Endothelial cell of umbilical vein (primary cell): ENCODE measurements around the gene WDR18. TPM values are rescaled to one million over a fixed set of nuclear protein-coding genes. Genes with fewer than 3 reads are reported as not detected.

Source experiments
- BruUV-seq: library from RNA; stranded (reverse); fragments of 400-500 nt; replicated peaks from 2 replicates; lab custom pipeline; 2021; lab: Mats Ljungman, UMichigan
- CTCF ChIA-PET: fragments of 300-600, 350-600 bp; sonication (Branson Sonifier 250); formaldehyde crosslinking; loops from one replicate; lab custom pipeline; 2021; ENCODE audit warnings: antibody characterized with exemption, inconsistent platforms; lab: Charles Lee
- POLR2A ChIA-PET: fragments of 300-600, 350-600 bp; sonication (Branson Sonifier 250); formaldehyde crosslinking; loops from one replicate; lab custom pipeline; 2021; ENCODE audit warnings: antibody characterized with exemption, inconsistent platforms; lab: Charles Lee
- DNase-seq: peaks from one replicate; pipeline ENCODE4 v3.0.0-alpha.2; 2011; ENCODE audit warnings: low read depth, low spot score
- FAIRE-seq: peaks from 2 replicates; lab custom pipeline; 2011; peaks lifted over from hg19 to GRCh38; lab: Jason Lieb, UNC
- H2AFZ ChIP-seq: 2 replicates; pipeline ENCODE4 v1.6.0; 2012; ENCODE audit warnings: low read depth, low read length, control low read depth, inconsistent platforms
- H3K27ac ChIP-seq: 2 replicates; pipeline ENCODE4 v1.5.1; 2011; ENCODE audit warnings: low read depth, mild to moderate bottlenecking, control low read depth, low read length, moderate library complexity; ENCODE audit not compliant: insufficient read depth
- H3K27me3 ChIP-seq, 2 experiments: 2 replicates each; pipeline versions ENCODE4 v1.6.0 to v1.6.1; 2011; ENCODE audit warnings: low read length in 2 of 2, mixed read lengths in 1 of 2; ENCODE audit not compliant: control insufficient read depth in 2 of 2, insufficient read depth in 2 of 2
- H3K36me3 ChIP-seq, 2 experiments: 2 replicates in 1 of 2; 3 replicates in 1 of 2; pipeline ENCODE4 v1.5.1; 2011; ENCODE audit warnings: low read length in 2 of 2, mild to moderate bottlenecking in 1 of 2, moderate library complexity in 1 of 2; ENCODE audit not compliant: control insufficient read depth in 2 of 2, insufficient read depth in 2 of 2; ENCODE audit errors: extremely low read depth in 1 of 2
- H3K4me1 ChIP-seq: 3 replicates; pipeline ENCODE4 v1.5.1; 2011; ENCODE audit warnings: mild to moderate bottlenecking, low read length; ENCODE audit not compliant: control insufficient read depth, insufficient read depth; ENCODE audit errors: extremely low read depth
- H3K4me2 ChIP-seq: 2 replicates; pipeline ENCODE4 v1.6.1; 2011; ENCODE audit warnings: low read length, control low read depth, mixed read lengths; ENCODE audit not compliant: insufficient read depth
- H3K4me3 ChIP-seq, 3 experiments: fragments of 200-600 bp in 1 of 3; sonication (generic), shearing (Covaris generic) in 1 of 3; replicated peaks in 1 of 3; 2 replicates each; pipeline ENCODE4 v1.5.1; 2011 to 2016; ENCODE audit warnings: control low read depth in 3 of 3, low read length in 3 of 3, mild to moderate bottlenecking in 2 of 3, inconsistent platforms in 1 of 3, low read depth in 1 of 3, moderate library complexity in 1 of 3; ENCODE audit not compliant: insufficient read depth in 1 of 3
- H3K79me2 ChIP-seq: 2 replicates; pipeline ENCODE4 v1.6.0; 2012; ENCODE audit warnings: low read length, inconsistent platforms; ENCODE audit not compliant: control insufficient read depth, insufficient read depth
- H3K9ac ChIP-seq: replicated peaks from 2 replicates; pipeline ENCODE3; 2011; ENCODE audit warnings: low read length, control low read depth; ENCODE audit not compliant: insufficient read depth; ENCODE audit errors: extremely low read depth
- H3K9me1 ChIP-seq: replicated peaks from 3 replicates; pipeline ENCODE4 v1.6.0; 2011; ENCODE audit warnings: mild to moderate bottlenecking, low read length; ENCODE audit not compliant: control insufficient read depth, insufficient read depth; ENCODE audit errors: extremely low read depth
- H3K9me3 ChIP-seq: replicated peaks from 2 replicates; pipeline ENCODE4 v1.5.1; 2012; ENCODE audit warnings: low read length, inconsistent platforms; ENCODE audit not compliant: control insufficient read depth, insufficient read depth
- H4K20me1 ChIP-seq: replicated peaks from 2 replicates; pipeline ENCODE3; 2011; ENCODE audit warnings: mild to moderate bottlenecking, low read length; ENCODE audit not compliant: control insufficient read depth, insufficient read depth; ENCODE audit errors: extremely low read depth
- EZH2 ChIP-seq: IDR thresholded peaks from 2 replicates; pipeline ENCODE4 v1.6.1; 2012; ENCODE audit warnings: borderline replicate concordance, low read depth, mild to moderate bottlenecking, moderate library complexity, low read length, inconsistent platforms; ENCODE audit not compliant: severe bottlenecking
- FOS ChIP-seq: IDR thresholded peaks from 2 replicates; pipeline ENCODE4 v1.6.1; 2011; ENCODE audit warnings: mild to moderate bottlenecking, low read length, moderate library complexity, borderline replicate concordance; ENCODE audit not compliant: insufficient read depth
- GATA2 ChIP-seq: IDR thresholded peaks from 2 replicates; pipeline ENCODE4 v1.7.0; 2011; ENCODE audit warnings: low read depth, mild to moderate bottlenecking, moderate library complexity, mixed read lengths, low read length; ENCODE audit not compliant: insufficient read length, insufficient read depth
- JUN ChIP-seq: IDR thresholded peaks from 2 replicates; pipeline ENCODE4 v1.6.1; 2011; ENCODE audit warnings: borderline replicate concordance, low read depth; ENCODE audit not compliant: insufficient read length, insufficient read depth
- MYC ChIP-seq: IDR thresholded peaks from one replicate; pipeline ENCODE4 v1.6.1; 2011; ENCODE audit warnings: mild to moderate bottlenecking, low read depth, low read length
- POLR2A ChIP-seq: IDR thresholded peaks from 2 replicates; pipeline ENCODE4 v1.6.1; 2012; ENCODE audit warnings: low read depth, mild to moderate bottlenecking, control low read depth, low read length
- POLR2AphosphoS5 ChIP-seq: IDR thresholded peaks from 2 replicates; pipeline ENCODE4 v1.6.1; 2012; ENCODE audit warnings: low read depth, mild to moderate bottlenecking, control low read depth, low read length, moderate library complexity; ENCODE audit not compliant: insufficient read depth
- dilution Hi-C: fragments of 300-500 bp; cut with MboI; formaldehyde crosslinking; loops from one replicate; pipeline ENCODE4 v1.15.0; 2019; ENCODE audit warnings: low sequenced_read_pairs; ENCODE audit not compliant: extremely low pct_ligation_motif_present
- intact Hi-C: fragments of 100-400 bp; cut with micrococcal nuclease; formaldehyde crosslinking; loops from one replicate; pipeline ENCODE4 v1.10.0; 2022
- polyA plus RNA-seq, 4 experiments: library from polyadenylated mRNA; depleted of rRNA in 3 of 4; stranded (reverse) in 3 of 4; unstranded in 1 of 4; fragments of >200 nt; gene quantifications; 2 replicates each; pipeline versions ENCODE4 v1.2.1 to v1.2.3, GENCODE V29; 2011 to 2012; ENCODE audit warnings: missing spikeins in 1 of 4
- total RNA-seq: library from RNA; stranded (reverse); gene quantifications from 2 replicates; pipeline ENCODE4 v1.2.3, GENCODE V29; 2021
- TF ChIP-seq, protein P1 (sequence below): IDR thresholded peaks from 2 replicates; pipeline ENCODE4 v1.6.1; 2011; ENCODE audit not compliant: insufficient read depth, insufficient read length
- TF ChIP-seq, protein P2 (sequence below), 2 donors: IDR thresholded peaks; 1 replicate in 1 of 2; 2 replicates in 1 of 2; pipeline ENCODE4 v1.5.1; 2011; ENCODE audit warnings: low read length in 2 of 2, mild to moderate bottlenecking in 2 of 2, moderate library complexity in 2 of 2, control low read depth in 1 of 2, inconsistent platforms in 1 of 2, low read depth in 1 of 2; ENCODE audit not compliant: insufficient read depth in 1 of 2; ENCODE audit errors: extremely low read depth in 1 of 2

Gene WDR18
- total and polyA plus RNA-seq, 2 donors (not counting 3 experiments of a cell fraction or from before 2014, with no cell fraction given): 54.8 to 102 TPM

DNA sequence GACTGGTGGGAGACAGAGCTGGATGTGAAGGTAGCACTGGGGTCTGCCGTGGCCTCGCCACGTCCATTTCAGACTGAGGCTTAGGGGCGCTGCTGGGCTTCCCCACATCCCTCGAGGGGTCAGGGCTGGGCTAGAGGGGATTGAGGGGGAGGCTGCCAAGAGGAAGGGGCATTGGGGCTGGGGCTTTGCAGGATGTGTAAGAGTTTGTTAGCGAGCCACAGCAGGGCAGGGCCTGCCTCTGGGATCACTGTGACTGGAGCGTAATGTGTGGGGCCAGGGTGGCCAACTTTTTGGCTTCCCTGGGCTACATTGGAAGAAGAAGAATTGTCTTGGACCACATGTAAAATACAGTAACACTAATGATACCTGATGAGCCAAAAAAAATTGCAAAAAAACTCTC is 44.2 kb upstream of the WDR18 start:
- dilution Hi-C loops: no loop called here
- TF ChIP-seq, protein P1, sequence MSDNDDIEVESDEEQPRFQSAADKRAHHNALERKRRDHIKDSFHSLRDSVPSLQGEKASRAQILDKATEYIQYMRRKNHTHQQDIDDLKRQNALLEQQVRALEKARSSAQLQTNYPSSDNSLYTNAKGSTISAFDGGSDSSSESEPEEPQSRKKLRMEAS: no peak
- TF ChIP-seq FOS (no peak), POLR2AphosphoS5 (no peak), GATA2 (no peak), MYC (no peak), POLR2A (no peak), EZH2 (no peak), JUN (no peak)
- TF ChIP-seq, protein P2, sequence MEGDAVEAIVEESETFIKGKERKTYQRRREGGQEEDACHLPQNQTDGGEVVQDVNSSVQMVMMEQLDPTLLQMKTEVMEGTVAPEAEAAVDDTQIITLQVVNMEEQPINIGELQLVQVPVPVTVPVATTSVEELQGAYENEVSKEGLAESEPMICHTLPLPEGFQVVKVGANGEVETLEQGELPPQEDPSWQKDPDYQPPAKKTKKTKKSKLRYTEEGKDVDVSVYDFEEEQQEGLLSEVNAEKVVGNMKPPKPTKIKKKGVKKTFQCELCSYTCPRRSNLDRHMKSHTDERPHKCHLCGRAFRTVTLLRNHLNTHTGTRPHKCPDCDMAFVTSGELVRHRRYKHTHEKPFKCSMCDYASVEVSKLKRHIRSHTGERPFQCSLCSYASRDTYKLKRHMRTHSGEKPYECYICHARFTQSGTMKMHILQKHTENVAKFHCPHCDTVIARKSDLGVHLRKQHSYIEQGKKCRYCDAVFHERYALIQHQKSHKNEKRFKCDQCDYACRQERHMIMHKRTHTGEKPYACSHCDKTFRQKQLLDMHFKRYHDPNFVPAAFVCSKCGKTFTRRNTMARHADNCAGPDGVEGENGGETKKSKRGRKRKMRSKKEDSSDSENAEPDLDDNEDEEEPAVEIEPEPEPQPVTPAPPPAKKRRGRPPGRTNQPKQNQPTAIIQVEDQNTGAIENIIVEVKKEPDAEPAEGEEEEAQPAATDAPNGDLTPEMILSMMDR (IDR thresholded peaks at IDR 0.05; ENCODE audit: extremely low read depth in 1 of 2, insufficient read depth in 1 of 2, low read depth in 1 of 2, low read length in 2 of 2): no peak
- CTCF ChIA-PET: interaction anchor here (1.5 kb wide), 1 partner anchor 42 kb away, joined by 3 read pairs; no protein-coding TSS in a partner anchor
- intact Hi-C loops: loop anchor here (10.0 kb wide), 1 partner anchor 165 kb away; the partner anchor contains the start of gene GPX4
- Histone ChIP-seq H3K9me1 (no peaks in the 10 kb centered on the region), H3K4me3 (no peak overlapping the region), H3K9me3 (no peaks in the 10 kb centered on the region), H3K4me1 (peaks cover 22% of the 10 kb centered on the region), H4K20me1 (no peaks in the 10 kb centered on the region), H3K79me2 (peaks cover 2% of the 10 kb centered on the region), H3K27ac (no peak overlapping the region), H3K36me3 (no peaks in the 10 kb centered on the region), H2AFZ (no peak overlapping the region), H3K9ac (no peak overlapping the region), H3K27me3 (no peaks in the 10 kb centered on the region), H3K4me2 (no peak overlapping the region)
- DNase-seq: no peak
- no peak for FAIRE-seq
- no TSS peak for BruUV-seq
- POLR2A ChIA-PET: no interaction called here
